ENCODE measurements around the gene PHACTR1. TPM values are rescaled to one million over a fixed set of nuclear protein-coding genes. Genes with fewer than 3 reads are reported as not detected.

The PHACTR1 gene
- total RNA-seq, 1 donor from 2014 or later, result 85.9 TPM

- no peak overlapping the region for H3K4me3 ChIP-seq
Measured at GRCh38 chr6:12836009-12836408, 119.4 kb downstream of the PHACTR1 start.

GRCh38 chr6:12841619-12842018 lies 125.1 kb downstream of the PHACTR1 start:
- no peak for TF ChIP-seq CTCF (IDR thresholded peaks at IDR 0.05; ENCODE audit: borderline replicate concordance)
- intact Hi-C loops (cut with micrococcal nuclease), result no loop called here
- Histone ChIP-seq H3K27me3 (ENCODE audit: low read depth) (peaks cover 7% of the 10 kb centered on the region), H3K27ac (replicated peaks) (no peak overlapping the region), H3K4me3 (no peak overlapping the region), H3K4me1 (no peaks in the 10 kb centered on the region), H3K9me3 (replicated peaks) (peaks cover 18% of the 10 kb centered on the region), H3K36me3 (no peaks in the 10 kb centered on the region)
- DNase-seq, result no peak

More at GRCh38 chr6:12836009-12836408, 119.4 kb downstream of the PHACTR1 start:
- no peaks in the 10 kb centered on the region for H3K4me1 ChIP-seq
- H3K27ac ChIP-seq (replicated peaks), result no peak overlapping the region
- intact Hi-C loops (cut with micrococcal nuclease), result no loop called here
- no peak for DNase-seq
- peaks cover 19% of the 10 kb centered on the region for H3K9me3 ChIP-seq (replicated peaks)
- H3K36me3 ChIP-seq, result no peaks in the 10 kb centered on the region
- no peak for TF ChIP-seq CTCF (IDR thresholded peaks at IDR 0.05; ENCODE audit: borderline replicate concordance)
- peaks cover 7% of the 10 kb centered on the region for H3K27me3 ChIP-seq (ENCODE audit: low read depth)

GRCh38 chr6:12842114-12842513 lies 125.5 kb downstream of the PHACTR1 start:
- Histone ChIP-seq H3K9me3 (replicated peaks) (peaks cover 13% of the 10 kb centered on the region), H3K27me3 (ENCODE audit: low read depth) (peaks cover 7% of the 10 kb centered on the region), H3K36me3 (no peaks in the 10 kb centered on the region), H3K27ac (replicated peaks) (no peak overlapping the region), H3K4me1 (no peaks in the 10 kb centered on the region), H3K4me3 (no peak overlapping the region)
- intact Hi-C loops (cut with micrococcal nuclease), result no loop called here
- no peak for TF ChIP-seq CTCF (IDR thresholded peaks at IDR 0.05; ENCODE audit: borderline replicate concordance)
- DNase-seq, result no peak

GRCh38 chr6:12842658-12843057 lies 126.1 kb downstream of the PHACTR1 start:
- Histone ChIP-seq H3K36me3 (no peaks in the 10 kb centered on the region), H3K27me3 (ENCODE audit: low read depth) (peaks cover 7% of the 10 kb centered on the region), H3K27ac (replicated peaks) (no peak overlapping the region), H3K9me3 (replicated peaks) (peaks cover 7% of the 10 kb centered on the region), H3K4me1 (no peaks in the 10 kb centered on the region), H3K4me3 (no peak overlapping the region)
- no peak for TF ChIP-seq CTCF (IDR thresholded peaks at IDR 0.05; ENCODE audit: borderline replicate concordance)
- intact Hi-C loops (cut with micrococcal nuclease), result no loop called here
- no peak for DNase-seq

DNA sequence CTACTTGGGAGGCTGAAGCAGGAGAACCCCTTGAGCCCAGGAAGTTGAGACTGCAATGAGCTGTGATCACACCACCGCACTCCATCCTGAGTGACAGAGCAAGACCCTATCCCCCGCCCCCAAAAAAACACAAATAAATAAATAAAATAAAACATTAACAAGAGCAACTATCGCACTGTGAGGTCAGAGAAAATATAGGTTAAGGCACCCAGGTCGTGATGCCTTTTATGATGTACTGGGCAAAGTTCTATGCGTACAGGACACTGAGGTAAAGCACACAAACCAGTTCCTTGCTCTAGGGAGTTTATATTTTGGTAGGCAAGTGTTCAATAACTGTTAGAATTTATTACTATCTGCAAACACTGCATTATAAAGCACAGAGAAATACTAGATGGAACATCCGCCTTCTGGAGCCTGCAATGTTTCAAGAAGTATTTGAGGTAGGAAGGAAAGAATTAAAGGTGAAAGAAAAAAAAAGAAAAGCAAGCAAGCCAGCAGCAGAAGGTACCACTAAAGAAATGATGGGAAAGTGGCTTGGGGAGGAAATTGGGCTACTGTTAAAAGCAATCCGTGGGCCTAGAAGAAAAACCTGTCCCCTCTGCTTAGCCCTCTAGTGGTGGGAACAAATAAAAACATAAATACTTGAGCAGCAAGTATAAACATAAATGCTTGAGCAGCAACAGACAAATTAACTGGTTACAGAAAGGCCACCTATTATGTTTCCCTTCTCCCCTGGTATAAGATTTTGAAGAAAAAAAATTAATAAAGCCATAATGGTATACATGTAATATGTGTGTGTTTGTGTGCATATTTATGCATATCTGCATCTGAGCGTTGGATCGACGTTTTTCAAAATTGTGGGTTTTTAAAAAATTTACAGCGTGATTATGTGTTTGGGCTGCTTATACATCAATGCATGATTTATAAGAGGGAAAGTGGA lies 128.0 kb downstream of the PHACTR1 start:
- peak; percentile 60 for TF ChIP-seq CTCF (IDR thresholded peaks at IDR 0.05; ENCODE audit: borderline replicate concordance)
- H3K4me1 ChIP-seq, result no peaks in the 10 kb centered on the region
- DNase-seq, result no peak
- no peaks in the 10 kb centered on the region for H3K36me3 ChIP-seq
- intact Hi-C loops (cut with micrococcal nuclease), result no loop called here
- no peaks in the 10 kb centered on the region for H3K9me3 ChIP-seq (replicated peaks)
- no peaks in the 10 kb centered on the region for H3K27me3 ChIP-seq (ENCODE audit: low read depth)
- H3K4me3 ChIP-seq, result no peak overlapping the region
- H3K27ac ChIP-seq (replicated peaks), result no peak overlapping the region

Measured in left ventricle myocardium inferior (tissue), 1 donor.